ENCODE data around the gene DOCK3.
"Not testable (repeated sequence)": the region's sequence is repeated elsewhere in the genome, so short reads cannot be mapped to it uniquely, and the experiment has no call there.

The DOCK3 gene

GRCh38 chr3:50885070-50885850 lies 210.5 kb downstream of the DOCK3 start:
- DNase-seq (ENCODE audit: low read depth in 2 of 2) = no peak

GRCh38 chr3:50890688-50891344 lies 216.1 kb downstream of the DOCK3 start:
- no peak for DNase-seq (ENCODE audit: low read depth in 2 of 2)

- DNase-seq (ENCODE audit: low read depth in 2 of 2) = not testable (repeated sequence)
These were observed 226.4 kb downstream of the DOCK3 start for GRCh38 chr3:50901097-50901496.

- no peak for DNase-seq (ENCODE audit: low read depth in 2 of 2)
These were observed 238.0 kb downstream of the DOCK3 start for GRCh38 chr3:50912746-50913145.

- no peak for DNase-seq (ENCODE audit: low read depth in 2 of 2)
These were observed 238.5 kb downstream of the DOCK3 start for GRCh38 chr3:50913260-50913659.

- DNase-seq (ENCODE audit: low read depth in 2 of 2) = not testable (repeated sequence)
These were observed 247.3 kb downstream of the DOCK3 start for GRCh38 chr3:50922071-50922470.

- DNase-seq (ENCODE audit: low read depth in 2 of 2) = no peak
These were observed 249.2 kb downstream of the DOCK3 start for GRCh38 chr3:50923955-50924354.

GRCh38 chr3:50924638-50925037 lies 249.9 kb downstream of the DOCK3 start:
- DNase-seq (ENCODE audit: low read depth in 2 of 2) = no peak

- DNase-seq (ENCODE audit: low read depth in 2 of 2) = no peak
These were observed 252.1 kb downstream of the DOCK3 start for GRCh38 chr3:50926868-50927267.

GRCh38 chr3:50930371-50931208 lies 255.9 kb downstream of the DOCK3 start:
- no peak for DNase-seq (ENCODE audit: low read depth in 2 of 2)

- DNase-seq (ENCODE audit: low read depth in 2 of 2) = peak in 1 of 2 donors; percentile 7
These were observed 258.2 kb downstream of the DOCK3 start for GRCh38 chr3:50932918-50933317.

- DNase-seq (ENCODE audit: low read depth in 2 of 2) = no peak
These were observed 261.7 kb downstream of the DOCK3 start for GRCh38 chr3:50936389-50936788.

GRCh38 chr3:50947419-50947818 lies 272.7 kb downstream of the DOCK3 start:
- DNase-seq (ENCODE audit: low read depth in 2 of 2) = no peak

- no peak for DNase-seq (ENCODE audit: low read depth in 2 of 2)
These were observed 275.9 kb downstream of the DOCK3 start for GRCh38 chr3:50950591-50950990.

- no peak for DNase-seq (ENCODE audit: low read depth in 2 of 2)
These were observed 279.2 kb downstream of the DOCK3 start for GRCh38 chr3:50953825-50954414.

GRCh38 chr3:50961386-50961785 lies 286.7 kb downstream of the DOCK3 start:
- no peak for DNase-seq (ENCODE audit: low read depth in 2 of 2)

- DNase-seq (ENCODE audit: low read depth in 2 of 2) = peak; percentile 18 to 23
These were observed 296.8 kb downstream of the DOCK3 start for GRCh38 chr3:50971487-50971924.

- no peak for DNase-seq (ENCODE audit: low read depth in 2 of 2)
These were observed 297.3 kb downstream of the DOCK3 start for GRCh38 chr3:50972029-50972428.

GRCh38 chr3:50978586-50978985 lies 303.9 kb downstream of the DOCK3 start:
- DNase-seq (ENCODE audit: low read depth in 2 of 2) = not testable (repeated sequence)

- no peak for DNase-seq (ENCODE audit: low read depth in 2 of 2)
These were observed 304.4 kb downstream of the DOCK3 start for GRCh38 chr3:50978991-50979667.

Measured in stimulated activated CD4-positive, alpha-beta T cell treated with anti-CD3 and anti-CD28 coated beads, Interleukin-4, amount 100 ng/mL, for 48 hours (primary cell).